Left kidney (tissue), 2 donors: ENCODE data around the gene ZNF70. TPM values are rescaled to one million over a fixed set of nuclear protein-coding genes. Genes with fewer than 3 reads are reported as not detected.
"Not testable (repeated sequence)": the region's sequence is repeated elsewhere in the genome, so short reads cannot be mapped to it uniquely, and the experiment has no call there.

Experiments
- DNase-seq: peaks from one replicate; pipeline ENCODE4 v3.0.0-alpha.2; 2013
- polyA plus RNA-seq: library from polyadenylated mRNA; unstranded; fragments of 120-200 nt; gene quantifications from one replicate; pipeline ENCODE4 v1.2.1, GENCODE V29; 2013; ENCODE audit not compliant: insufficient read length

ZNF70 gene
- polyA plus RNA-seq, 1 donor: 8.1 TPM

- DNase-seq: no peak
Measured at GRCh38 chr22:23762842-23763578, 12.1 kb upstream of the ZNF70 start, which contains the start of gene C22orf15. Gene C22orf15 (plus strand): TSS chr22:23762990. CDS start chr22:23763307, 317 bp downstream.

DNA sequence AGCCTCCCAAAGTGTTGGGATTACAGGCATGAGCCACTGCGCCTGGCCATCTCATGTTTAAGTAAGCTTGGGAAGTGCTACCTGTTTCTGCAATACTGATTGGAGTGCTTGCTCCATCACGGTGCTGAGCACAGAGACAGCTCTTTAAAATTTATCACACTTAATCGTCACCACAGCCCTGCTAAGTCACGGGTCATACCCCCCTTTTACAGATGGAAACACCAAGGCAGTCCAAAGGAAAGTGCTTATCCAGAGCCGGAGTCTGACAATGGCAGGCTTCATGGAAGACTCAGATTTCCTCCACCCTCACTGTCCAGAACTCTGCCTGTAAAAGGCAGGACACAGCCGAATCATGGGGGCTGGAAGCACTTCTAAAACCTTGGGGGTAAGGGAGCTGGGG is 9.1 kb upstream of the ZNF70 start:
- DNase-seq: no peak

DNA sequence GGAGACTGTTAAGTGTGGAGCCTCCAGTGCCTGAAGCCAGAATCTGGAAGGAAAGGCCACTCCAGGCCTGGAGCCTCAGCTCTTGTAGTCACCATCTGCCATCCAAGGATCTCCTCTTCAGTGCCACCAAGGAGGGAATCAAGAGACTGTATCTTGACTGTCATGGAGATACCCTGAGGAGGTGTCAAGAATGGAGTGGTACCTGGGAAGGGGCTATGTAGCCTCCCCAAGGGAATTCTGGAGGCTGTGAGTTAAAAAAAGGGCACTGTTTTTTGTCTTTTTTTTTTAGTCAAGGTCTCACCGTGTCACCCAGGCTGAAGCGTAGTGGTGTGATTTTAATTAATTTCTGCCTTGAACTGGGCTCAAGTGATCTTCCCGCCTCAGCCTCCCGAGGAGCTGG is 8.7 kb upstream of the ZNF70 start:
- no peak for DNase-seq

DNA sequence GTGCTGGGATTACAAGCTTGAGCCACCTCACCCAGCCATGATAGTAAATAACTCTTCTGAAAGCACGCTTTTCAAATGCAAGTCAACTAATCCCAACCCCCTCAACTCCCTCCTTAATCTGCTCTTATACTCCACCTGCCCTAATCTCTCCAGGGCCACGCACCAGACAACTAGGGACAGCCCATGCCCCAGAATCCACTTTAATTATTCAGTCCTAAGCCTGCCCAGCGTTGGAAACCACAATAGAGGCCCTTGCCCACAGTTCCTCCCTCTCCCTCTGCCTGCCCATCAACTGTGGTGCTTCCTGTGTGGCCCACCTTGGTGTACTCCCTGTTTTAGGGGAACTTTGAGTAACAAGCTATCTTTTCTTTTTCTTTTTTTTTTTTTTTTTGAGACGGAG is 6.0 kb upstream of the ZNF70 start:
- no peak for DNase-seq

- no peak for DNase-seq
Measured at GRCh38 chr22:23755711-23756110, 4.8 kb upstream of the ZNF70 start.

DNA sequence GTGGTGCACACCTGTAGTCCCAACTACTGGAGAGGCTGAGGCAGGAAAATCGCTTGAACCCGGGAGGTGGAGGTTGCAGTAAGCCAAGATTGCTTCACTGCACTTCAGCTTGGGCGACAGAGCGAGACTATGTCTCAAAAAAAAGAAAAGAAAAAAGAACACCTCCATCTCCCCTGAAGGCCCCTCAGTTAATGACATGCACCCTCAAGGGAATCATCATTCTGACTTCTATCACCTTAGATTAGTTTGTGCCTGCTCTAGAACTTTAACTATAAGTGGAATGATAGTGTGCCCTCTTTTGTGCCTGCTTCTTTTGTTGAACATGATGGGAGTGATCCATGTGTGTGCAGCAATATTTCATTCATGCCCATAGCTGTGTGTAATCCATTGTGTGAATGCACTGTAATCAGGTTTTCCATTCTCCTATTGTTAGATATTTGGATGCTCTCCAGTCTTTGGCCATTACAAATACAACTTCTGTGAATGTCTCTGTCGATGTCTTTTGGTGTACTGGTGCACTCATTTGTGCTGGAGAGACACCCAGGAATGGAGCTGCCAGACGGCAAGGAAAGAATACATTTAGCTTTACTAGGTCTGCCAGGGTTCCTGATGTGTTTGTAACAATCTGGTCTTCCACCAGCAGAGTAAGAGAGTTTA is 4.2 kb upstream of the ZNF70 start:
- DNase-seq: no peak

GRCh38 chr22:23754220-23754919 is 3.5 kb upstream of the ZNF70 start, which contains the start of gene VPREB3:
Gene VPREB3 (minus strand): TSS chr22:23754425. CDS start chr22:23754363, 62 bp downstream.
- DNase-seq: no peak

DNA sequence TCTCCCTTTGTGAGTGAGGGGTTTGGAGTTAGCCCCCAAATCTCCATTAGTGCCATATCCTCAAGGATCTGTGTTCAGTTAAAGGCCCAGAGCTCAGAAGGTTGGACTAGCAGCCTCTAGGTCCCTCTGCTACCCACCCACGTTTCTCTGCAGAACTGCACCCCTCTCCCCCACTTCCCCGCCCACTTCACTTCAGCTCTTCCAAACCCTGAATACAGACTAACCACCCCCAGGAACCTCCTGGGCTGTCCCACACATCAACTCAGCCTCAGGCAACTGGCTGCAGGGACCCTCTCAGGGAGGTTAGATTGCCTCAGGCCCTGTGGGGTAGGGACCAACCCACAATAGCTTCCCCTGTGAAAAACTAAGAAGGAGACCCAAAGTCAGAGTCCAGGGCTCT is 2.5 kb upstream of the ZNF70 start:
- no peak for DNase-seq

- no peak for DNase-seq
Measured at GRCh38 chr22:23752750-23753149, 1.8 kb upstream of the ZNF70 start.

DNA sequence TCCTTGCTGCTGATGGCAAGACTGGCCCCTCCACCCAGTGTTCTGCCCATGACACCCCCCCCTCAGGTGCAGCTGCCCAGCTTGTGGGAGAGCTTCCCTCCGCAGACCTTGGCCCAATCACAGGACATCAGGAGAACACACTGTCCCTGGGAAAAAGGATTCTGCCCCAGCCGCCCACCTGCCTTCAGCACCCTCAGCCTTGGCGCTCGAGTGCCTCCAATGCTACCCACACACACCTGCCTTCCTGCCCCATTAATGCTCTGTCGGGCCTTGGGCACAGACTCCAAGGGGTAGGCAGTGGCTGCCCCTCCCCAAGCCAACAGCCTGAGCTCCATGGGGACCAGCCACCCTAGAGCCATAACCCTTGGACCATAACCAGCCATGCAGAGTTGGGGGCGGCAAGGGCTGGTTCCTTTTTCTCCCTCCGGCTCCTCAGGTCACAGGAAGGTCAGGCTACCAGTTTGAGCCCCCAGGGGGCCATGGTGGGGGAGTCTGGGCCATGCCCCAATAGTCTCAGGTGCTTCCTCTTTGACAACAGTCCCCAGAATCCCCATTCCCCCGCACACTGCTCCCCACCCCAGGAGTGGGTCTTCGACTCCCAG is 1.3 kb upstream of the ZNF70 start:
- DNase-seq: no peak

- no peak for DNase-seq
Measured at GRCh38 chr22:23751441-23751996, 607 bp upstream of the ZNF70 start.

- no peak for DNase-seq
Measured at GRCh38 chr22:23750367-23750713, 572 bp downstream of the ZNF70 start.

GRCh38 chr22:23749841-23750301 is 1.0 kb downstream of the ZNF70 start:
- DNase-seq: no peak

GRCh38 chr22:23745791-23746190 is 5.1 kb downstream of the ZNF70 start:
- no peak for DNase-seq

DNA sequence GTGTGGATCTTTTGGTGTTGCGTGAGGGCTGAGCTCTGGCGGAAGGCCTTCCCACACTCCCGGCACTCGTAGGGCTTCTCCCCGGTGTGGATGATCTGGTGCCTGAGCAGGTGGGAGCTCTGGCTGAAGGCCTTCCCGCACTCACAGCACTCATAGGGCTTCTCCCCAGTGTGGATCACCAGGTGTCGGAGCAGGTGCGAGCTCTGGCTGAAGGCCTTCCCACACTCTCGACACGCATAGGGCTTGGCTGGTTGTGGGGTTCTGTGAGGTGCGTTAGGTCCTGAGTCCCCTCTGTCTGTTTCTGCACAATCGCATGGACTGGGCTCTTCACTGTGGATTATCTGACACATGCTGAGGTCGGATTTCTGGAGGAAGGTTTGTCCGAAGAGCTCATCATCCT is 6.4 kb downstream of the ZNF70 start:
- DNase-seq: no peak

DNA sequence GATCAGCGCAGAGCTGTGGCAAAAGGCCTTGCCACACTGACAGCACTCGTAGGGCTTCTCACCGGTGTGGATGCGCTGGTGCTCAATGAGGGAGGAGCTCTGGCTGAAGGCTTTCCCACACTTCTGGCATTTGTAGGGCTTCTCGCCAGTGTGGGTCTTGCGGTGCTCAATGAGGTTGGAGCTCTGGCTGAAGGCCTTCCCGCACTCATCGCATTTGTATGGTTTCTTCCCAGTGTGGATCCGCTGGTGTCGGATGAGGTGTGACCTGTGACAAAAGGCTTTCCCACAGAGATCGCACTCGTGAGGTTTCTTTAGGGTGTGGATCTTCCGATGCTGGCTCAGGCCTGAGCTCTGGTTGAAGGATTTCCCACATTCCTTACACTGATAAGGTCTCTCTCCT is 6.9 kb downstream of the ZNF70 start:
- no peak for DNase-seq

DNA sequence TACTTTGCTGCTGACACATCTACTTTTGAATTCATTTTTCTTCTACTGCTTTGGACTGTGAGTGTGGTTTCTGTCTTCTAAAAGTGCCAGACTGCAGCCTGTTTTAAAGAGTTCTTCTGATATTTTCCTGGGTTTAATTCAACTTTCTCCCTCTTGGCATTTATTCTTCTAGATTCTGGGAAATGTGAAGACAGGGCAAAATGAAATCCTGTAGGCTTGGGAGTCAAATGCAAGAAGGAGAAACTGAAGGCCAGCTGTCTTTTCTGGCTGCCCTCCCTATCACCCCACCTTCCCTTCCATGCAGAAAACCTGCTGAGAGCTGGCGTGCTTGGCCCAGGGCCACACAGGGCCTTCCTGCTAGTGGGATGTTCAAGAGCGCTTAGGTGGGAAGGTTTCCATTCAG is 7.6 kb downstream of the ZNF70 start:
- no peak for DNase-seq

DNA sequence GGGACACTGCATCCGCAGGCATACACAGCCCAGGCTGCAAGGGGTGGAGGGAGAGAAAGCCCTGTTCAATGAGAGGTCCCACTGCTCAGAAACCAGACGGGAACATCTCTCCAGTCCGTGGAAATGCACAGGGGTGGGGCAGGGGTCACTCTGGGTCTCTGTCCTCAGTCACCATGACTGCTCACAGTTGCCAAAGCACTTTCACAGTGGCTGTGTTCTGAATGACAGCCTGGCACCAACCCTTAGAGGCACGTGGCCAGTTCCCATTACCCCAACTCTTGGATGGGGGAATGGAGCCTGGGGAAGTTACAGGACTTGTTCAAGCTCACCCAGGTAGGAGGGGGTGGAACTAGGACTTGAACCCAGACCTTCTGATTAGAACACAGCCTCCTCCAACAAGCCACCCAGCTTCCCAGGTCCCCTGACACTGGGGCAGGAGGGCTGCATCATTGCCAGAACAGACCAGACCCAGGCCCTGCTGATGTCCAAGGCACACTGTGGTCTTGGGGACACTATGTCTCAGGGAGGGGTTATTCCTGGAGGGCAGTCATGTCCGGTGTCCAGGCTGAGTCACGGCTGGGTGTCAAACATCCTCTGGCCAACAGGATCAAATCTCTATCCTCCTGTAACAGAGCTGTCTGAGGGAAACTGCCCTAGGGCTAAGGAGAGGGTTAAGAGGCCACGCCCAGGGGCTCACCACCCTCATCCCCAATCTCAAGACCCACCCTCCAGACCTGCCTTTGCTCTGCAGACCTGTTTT is 8.2 kb downstream of the ZNF70 start:
- no peak for DNase-seq

- DNase-seq: no peak
Measured at GRCh38 chr22:23737696-23738095, 13.2 kb downstream of the ZNF70 start.

GRCh38 chr22:23728108-23728507 is 22.8 kb downstream of the ZNF70 start:
- not testable (repeated sequence) for DNase-seq

DNA sequence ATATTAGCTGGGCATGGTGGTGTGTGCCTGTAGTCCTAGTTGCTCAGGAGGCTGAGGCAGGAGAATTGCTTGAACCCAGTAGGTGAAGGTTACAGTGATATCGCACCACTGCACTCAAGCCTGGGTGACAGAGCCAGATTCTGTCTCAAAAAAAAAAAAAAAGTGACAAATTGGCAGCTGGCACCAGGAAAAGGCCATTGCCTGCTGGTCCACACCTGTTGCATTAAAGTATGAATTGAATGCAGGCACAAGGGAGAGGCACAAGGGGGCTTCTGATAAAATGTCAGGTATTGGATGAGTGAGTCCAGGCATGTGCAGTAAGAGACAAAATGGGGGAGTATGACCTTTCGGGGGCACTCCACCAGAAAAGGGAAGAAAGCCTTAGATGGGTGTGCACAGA is 28.2 kb downstream of the ZNF70 start:
- no peak for DNase-seq

DNA sequence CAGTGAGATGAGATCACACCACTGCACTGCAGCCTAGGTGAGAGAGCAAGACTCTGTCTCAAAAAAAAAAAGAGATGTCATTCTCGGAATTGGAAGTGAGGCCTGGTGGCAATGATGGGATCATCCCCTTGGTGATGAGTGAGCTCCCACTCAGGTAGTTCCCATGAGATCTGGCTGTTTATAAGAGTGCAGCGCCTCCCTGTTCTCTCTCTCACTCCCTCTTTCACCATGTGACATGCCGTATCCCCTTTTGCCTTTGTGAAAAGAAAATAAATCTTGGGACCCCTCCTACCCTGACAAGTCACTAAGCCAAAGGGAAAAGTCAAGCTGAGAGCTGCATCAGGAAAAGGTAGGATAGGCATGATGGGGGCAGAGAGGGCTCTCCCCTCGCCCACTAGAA is 28.8 kb downstream of the ZNF70 start:
- no peak for DNase-seq
